Smooth muscle cell of the brain vasculature (primary cell): ENCODE measurements around the gene LRRC4C.

ENCODE experiments used
- DNase-seq: peaks from one replicate; pipeline ENCODE4 v3.0.0-alpha.2; 2012; ENCODE audit warnings: low read depth, low spot score

The LRRC4C gene

GRCh38 chr11:41254966-41255365 lies 204.5 kb downstream of the LRRC4C start:
- no peak for DNase-seq

DNA sequence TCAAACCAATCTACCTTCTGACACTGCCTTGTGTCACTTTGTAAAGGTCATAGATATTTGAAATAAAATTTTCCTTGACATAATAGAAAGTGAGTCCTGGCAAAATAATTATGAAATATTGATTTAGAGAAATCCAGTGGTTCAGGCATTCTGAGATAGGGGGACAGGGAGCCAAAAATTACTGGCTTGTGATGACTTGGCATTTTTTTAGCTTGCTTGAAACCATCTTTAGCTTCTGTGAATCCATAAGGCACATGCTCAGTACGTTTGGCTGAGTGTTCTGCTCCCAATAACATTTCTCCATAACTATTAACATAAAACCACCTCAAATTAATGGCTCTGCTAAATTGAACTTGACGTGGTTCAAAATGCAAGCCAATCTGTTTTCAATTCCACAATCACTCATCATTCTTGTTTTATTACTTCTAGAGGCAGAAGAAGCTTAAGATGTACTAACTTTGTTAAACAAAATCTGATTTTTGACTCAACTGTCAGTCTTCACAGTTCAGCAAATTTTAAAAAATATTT lies 209.0 kb downstream of the LRRC4C start:
- no peak for DNase-seq

GRCh38 chr11:41247621-41248020 lies 211.8 kb downstream of the LRRC4C start:
- no peak for DNase-seq

- DNase-seq = no peak
Measured at GRCh38 chr11:41246399-41246745, 213.1 kb downstream of the LRRC4C start.

DNA sequence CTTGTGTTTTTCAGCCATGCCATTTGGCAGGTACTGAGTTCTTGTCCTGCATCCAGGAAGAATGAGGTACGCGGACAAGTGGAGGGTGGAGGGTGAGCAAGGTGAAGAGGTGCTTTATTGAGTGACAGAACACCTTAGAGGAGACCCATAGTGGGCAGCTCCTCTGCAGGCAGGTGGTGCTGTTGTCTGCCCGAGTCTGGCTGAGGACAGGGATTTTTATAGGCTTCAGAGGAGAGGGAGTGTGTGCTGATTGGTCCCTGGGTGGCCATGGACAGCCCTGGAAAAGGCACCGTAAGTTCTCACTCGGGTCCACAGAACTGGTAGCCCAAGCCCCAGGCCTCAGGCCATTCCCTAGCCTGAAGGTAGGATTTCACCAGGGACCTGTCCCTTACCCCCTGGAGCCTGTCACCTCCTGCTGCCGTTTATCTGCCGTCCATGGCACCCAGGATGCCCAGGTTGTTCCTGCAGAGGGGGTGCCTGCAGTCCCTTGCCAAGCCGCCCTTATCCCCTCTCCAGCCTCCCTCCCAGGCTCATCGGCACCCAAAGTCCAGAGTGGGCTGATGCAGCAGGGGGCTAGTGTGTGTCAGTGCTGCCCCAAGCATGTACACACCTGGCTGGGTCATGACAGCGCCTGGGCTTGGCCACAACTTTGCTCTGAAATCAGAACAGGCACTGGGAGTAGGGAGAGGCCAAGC lies 213.6 kb downstream of the LRRC4C start:
- no peak for DNase-seq

GRCh38 chr11:41245184-41245583 lies 214.3 kb downstream of the LRRC4C start:
- no peak for DNase-seq

DNA sequence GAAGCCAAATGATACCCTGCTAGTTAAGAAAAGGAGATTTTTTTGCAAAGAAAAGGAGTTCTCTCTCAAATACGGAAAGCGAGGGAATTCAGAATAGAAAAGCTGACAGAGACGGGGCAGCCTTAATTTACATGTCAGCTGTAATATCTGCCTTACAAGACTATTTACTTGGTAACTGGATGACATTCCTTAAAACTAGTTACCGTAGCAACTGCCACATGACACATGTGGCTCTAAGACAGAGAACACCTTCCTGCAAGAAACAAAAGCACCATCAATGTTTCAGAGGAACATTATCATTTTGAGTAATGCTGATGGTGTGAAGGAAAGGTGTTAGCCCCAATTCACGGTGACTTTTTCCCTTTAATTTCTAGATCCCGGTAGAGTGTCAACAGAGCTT lies 222.1 kb downstream of the LRRC4C start:
- no peak for DNase-seq

DNA sequence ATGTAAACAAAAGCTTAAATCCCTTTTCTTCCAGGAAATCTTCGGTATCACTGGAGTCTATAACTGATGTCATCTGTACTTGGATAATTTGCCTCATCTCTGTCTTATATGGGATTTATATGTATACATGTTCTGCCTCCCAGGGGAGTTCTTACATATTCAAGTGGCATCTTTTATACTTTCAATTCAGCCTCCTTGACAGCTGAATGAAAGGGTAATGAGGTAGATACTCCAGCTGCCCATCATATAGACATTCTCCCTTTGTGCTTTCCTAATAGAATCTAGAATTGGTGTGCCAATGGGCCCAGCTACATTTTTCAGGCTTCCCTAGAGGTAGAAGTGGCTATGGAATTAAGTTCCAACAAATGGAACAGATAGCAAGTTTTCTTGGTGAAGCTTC lies 223.8 kb downstream of the LRRC4C start:
- DNase-seq = no peak

DNA sequence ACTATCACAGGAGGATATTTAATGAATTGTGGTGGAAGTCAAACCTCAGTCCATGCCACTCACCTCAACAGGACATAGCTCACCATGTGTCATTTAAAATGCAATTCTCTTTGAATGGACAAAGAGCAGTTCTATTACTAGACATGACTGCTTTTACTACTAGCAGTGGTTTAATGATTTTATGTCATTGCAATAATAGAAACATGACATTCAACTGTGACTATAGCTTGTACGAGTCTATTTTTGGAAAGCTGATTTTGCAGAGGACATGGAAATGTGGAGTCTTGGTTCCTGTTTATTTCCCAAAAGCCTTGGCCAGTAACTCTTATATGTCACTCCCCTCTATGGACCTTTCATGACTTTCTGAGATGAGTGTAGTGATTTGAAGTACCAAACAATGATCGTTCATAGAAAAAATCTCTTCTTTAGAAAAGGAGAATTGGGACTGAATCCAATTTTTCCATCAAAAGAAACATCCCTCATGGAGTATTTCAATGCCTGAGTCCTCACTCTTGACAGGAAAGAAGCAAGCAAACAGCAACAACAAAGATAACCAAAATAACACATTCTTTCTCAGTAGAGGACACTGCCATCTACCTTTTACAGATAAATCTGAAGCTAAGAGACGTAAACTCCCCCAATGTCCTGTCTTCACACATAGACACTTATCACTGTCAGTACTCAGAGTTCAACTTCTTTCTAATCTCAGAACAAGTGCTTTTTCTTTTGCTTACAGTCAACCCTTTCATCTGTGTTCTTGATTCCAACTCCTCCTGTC lies 233.4 kb downstream of the LRRC4C start:
- DNase-seq = no peak

GRCh38 chr11:41222236-41222635 lies 237.2 kb downstream of the LRRC4C start:
- DNase-seq = no peak

DNA sequence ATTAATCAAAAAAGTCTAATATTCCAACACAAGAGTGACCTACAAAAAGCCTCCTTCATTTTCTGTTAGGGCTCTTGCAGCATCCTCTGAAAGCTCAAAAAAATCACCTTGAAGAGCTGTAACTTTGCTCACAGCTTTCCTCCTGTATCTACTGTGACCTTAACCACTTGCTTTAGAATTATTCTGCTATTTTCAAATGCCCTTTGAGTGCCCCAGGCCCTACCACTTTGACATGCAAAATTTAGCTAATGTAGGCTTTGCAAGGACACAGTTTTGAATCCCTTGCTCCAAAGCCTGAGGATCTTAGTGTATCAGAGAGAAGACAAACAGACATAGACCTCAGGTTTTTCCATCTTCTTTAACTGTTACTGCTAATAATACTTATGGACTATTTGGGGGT lies 253.1 kb downstream of the LRRC4C start:
- DNase-seq = no peak

- DNase-seq = no peak
Measured at GRCh38 chr11:41201156-41201555, 258.3 kb downstream of the LRRC4C start.

DNA sequence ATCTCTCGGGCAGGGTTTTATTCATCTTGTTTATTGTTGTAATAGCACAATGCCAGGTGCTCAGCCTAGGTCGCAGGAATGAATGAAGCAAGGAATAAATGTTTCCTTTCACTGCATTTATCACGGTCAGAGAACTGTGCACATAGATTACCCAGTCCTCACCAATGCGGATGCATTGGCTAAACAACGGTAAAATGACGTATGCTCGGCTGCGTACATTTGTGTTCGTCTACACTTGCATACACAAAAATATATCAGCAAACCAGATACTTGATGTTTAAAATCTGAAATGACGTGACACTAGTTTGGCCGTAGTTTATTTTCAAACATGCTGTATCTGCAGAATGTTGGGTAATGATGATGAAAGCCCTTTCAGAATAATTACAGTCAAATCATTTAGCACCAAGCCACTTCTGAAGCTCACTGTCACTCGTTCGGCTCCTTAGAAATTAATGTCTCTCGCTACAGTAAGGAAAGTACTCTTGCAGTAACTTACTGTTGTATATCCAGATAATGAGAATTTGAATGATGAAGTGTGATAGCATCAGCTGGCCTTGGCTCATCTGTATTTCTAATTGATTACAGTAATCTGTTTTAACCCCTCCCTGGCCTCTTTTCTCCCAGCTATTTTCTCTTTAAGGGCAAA lies 268.9 kb downstream of the LRRC4C start:
- no peak for DNase-seq

DNA sequence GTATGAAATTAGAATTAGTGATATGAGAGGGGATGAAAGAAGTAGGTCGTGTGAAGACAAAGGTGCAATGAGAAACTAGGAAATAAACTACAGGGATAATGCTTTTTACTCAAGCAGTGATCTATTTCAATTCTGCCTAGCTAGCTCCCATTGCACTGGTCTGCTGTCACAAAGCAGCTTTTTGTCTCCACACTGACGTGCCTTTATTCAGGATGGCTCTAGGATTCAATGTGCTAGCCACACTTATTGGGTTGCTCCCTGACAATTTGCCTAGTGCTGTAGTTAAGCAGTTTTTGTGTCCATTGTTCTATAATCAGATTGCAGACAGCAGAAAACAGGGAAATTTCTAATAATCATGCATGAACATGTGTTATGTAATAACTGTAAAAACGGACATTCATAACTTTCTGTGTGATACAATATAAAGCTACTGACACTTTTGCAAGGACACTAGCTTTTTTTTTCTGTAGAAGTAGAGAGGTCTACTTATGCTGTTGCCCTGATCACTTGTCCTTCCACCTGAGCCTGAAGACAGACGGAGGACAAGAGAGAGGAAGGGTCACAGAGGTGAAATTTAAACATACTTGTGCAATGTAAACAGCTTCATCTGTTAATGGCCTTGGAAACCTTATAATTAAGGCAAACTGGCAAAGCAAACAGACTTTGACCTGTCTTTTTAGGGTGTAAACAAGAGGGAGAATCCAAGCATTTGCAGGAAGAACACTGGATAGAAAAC lies 269.6 kb downstream of the LRRC4C start:
- DNase-seq = no peak

GRCh38 chr11:41177791-41178190 lies 281.7 kb downstream of the LRRC4C start:
- DNase-seq = no peak

GRCh38 chr11:41175304-41175972 lies 284.0 kb downstream of the LRRC4C start:
- no peak for DNase-seq

- no peak for DNase-seq
Measured at GRCh38 chr11:41146326-41146725, 313.1 kb downstream of the LRRC4C start.

GRCh38 chr11:41145420-41145819 lies 314.0 kb downstream of the LRRC4C start:
- no peak for DNase-seq

DNA sequence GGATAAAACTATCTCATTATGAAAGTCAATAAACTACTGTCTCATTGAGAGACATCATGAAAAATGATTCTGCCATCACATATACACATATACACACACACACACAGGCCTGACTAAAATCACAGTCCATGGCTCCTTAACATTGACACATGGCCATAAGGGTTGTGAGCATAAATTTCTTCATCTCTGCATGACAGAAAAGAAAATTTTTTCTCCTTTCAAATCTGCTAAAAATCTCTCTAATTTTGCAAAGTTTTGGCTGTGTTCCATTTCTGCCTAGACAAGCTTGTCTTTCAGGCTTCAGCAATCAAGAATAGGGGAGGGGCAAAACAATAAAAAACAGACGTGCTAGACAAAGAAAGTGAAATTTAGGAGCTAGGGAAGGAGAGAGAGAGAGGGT lies 324.5 kb downstream of the LRRC4C start:
- DNase-seq = no peak

GRCh38 chr11:41133023-41133422 lies 326.4 kb downstream of the LRRC4C start:
- DNase-seq = no peak

DNA sequence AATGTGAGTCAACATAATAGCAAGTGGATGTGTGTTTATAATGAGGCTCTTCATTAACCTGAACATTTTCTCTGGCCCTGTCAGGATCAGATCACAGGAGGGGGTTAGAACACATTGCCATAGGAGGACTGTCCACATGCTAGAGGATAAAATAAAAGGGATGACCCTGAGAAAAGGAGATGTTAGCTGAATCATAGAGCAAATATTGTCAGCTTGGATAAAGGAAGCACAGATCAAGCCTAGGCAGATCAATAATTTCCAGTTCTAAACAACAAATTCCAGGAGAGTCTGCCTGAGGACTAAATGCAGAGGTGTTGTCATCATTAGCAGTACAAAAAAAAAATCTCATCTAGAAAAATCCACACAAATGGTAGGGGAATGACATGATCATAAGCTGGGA lies 337.9 kb downstream of the LRRC4C start:
- no peak for DNase-seq
